T-helper 2 cell treated with Interferon-gamma antibody and Interleukin-4, amounts not matched to agents 5 μg/mL and 100 μg/mL, for 36 hours (primary cell): ENCODE data around the gene PTPRN2.
"Not testable (repeated sequence)": the region's sequence is repeated elsewhere in the genome, so short reads cannot be mapped to it uniquely, and the experiment has no call there.

Source experiments
- DNase-seq: peaks from one replicate; pipeline ENCODE4 v3.0.0; 2021; ENCODE audit warnings: low spot score
- H3K27ac Mint-ChIP-seq: one replicate; pipeline ENCODE4 v1.8.0; 2021; ENCODE audit warnings: mild to moderate bottlenecking, mixed read lengths
- H3K27me3 Mint-ChIP-seq: one replicate; pipeline ENCODE4 v1.8.0; 2021; ENCODE audit warnings: low read depth, mixed read lengths
- H3K36me3 Mint-ChIP-seq: one replicate; pipeline ENCODE4 v1.8.0; 2021; ENCODE audit warnings: low read depth, mixed read lengths
- H3K4me1 Mint-ChIP-seq: one replicate; pipeline ENCODE4 v1.8.0; 2021; ENCODE audit warnings: low read depth, mixed read lengths
- H3K4me3 Mint-ChIP-seq: one replicate; pipeline ENCODE4 v1.8.0; 2022; ENCODE audit warnings: mild to moderate bottlenecking, moderate library complexity, mixed read lengths
- H3K9me3 Mint-ChIP-seq: one replicate; pipeline ENCODE4 v1.8.0; 2021; ENCODE audit warnings: mixed read lengths

PTPRN2 gene

GRCh38 chr7:157901816-157902610 is 685.6 kb downstream of the PTPRN2 start:
- H3K27ac Mint-ChIP-seq, DNase-seq, H3K4me1 Mint-ChIP-seq, H3K9me3 Mint-ChIP-seq, H3K36me3 Mint-ChIP-seq, H3K27me3 Mint-ChIP-seq, H3K4me3 Mint-ChIP-seq: not testable (repeated sequence)

GRCh38 chr7:157901166-157901565 is 686.5 kb downstream of the PTPRN2 start:
- H3K9me3 Mint-ChIP-seq, result no peaks in the 10 kb centered on the region
- H3K4me3 Mint-ChIP-seq, result no peak overlapping the region
- no peak for DNase-seq
- no peaks in the 10 kb centered on the region for H3K4me1 Mint-ChIP-seq
- H3K36me3 Mint-ChIP-seq, result no peaks in the 10 kb centered on the region
- no peak overlapping the region for H3K27ac Mint-ChIP-seq
- no peaks in the 10 kb centered on the region for H3K27me3 Mint-ChIP-seq

GRCh38 chr7:157900556-157900955 is 687.1 kb downstream of the PTPRN2 start:
- DNase-seq, result no peak
- H3K36me3 Mint-ChIP-seq, result no peaks in the 10 kb centered on the region
- H3K27me3 Mint-ChIP-seq, result no peaks in the 10 kb centered on the region
- no peak overlapping the region for H3K27ac Mint-ChIP-seq
- no peaks in the 10 kb centered on the region for H3K9me3 Mint-ChIP-seq
- no peaks in the 10 kb centered on the region for H3K4me1 Mint-ChIP-seq
- no peak overlapping the region for H3K4me3 Mint-ChIP-seq

GRCh38 chr7:157900011-157900410 is 687.6 kb downstream of the PTPRN2 start:
- Mint-ChIP-seq H3K27ac (no peak overlapping the region), H3K27me3 (no peaks in the 10 kb centered on the region), H3K4me1 (no peaks in the 10 kb centered on the region), H3K36me3 (no peaks in the 10 kb centered on the region), H3K4me3 (no peak overlapping the region), H3K9me3 (no peaks in the 10 kb centered on the region)
- DNase-seq, result no peak

- no peaks in the 10 kb centered on the region for H3K4me1 Mint-ChIP-seq
- no peaks in the 10 kb centered on the region for H3K27me3 Mint-ChIP-seq
- no peak overlapping the region for H3K27ac Mint-ChIP-seq
- H3K4me3 Mint-ChIP-seq, result no peak overlapping the region
- no peak for DNase-seq
- H3K36me3 Mint-ChIP-seq, result no peaks in the 10 kb centered on the region
- no peaks in the 10 kb centered on the region for H3K9me3 Mint-ChIP-seq
These were observed 688.7 kb downstream of the PTPRN2 start for GRCh38 chr7:157898802-157899505.

GRCh38 chr7:157898261-157898660 is 689.4 kb downstream of the PTPRN2 start:
- H3K4me1 Mint-ChIP-seq, result no peaks in the 10 kb centered on the region
- no peak overlapping the region for H3K27ac Mint-ChIP-seq
- H3K9me3 Mint-ChIP-seq, result no peaks in the 10 kb centered on the region
- no peaks in the 10 kb centered on the region for H3K27me3 Mint-ChIP-seq
- H3K4me3 Mint-ChIP-seq, result no peak overlapping the region
- DNase-seq, result no peak
- no peaks in the 10 kb centered on the region for H3K36me3 Mint-ChIP-seq

GRCh38 chr7:157897681-157898080 is 689.9 kb downstream of the PTPRN2 start:
- Mint-ChIP-seq H3K4me3 (no peak overlapping the region), H3K9me3 (no peaks in the 10 kb centered on the region), H3K27ac (no peak overlapping the region), H3K36me3 (no peaks in the 10 kb centered on the region), H3K27me3 (no peaks in the 10 kb centered on the region), H3K4me1 (no peaks in the 10 kb centered on the region)
- no peak for DNase-seq

- H3K9me3 Mint-ChIP-seq, result no peaks in the 10 kb centered on the region
- no peak overlapping the region for H3K4me3 Mint-ChIP-seq
- no peaks in the 10 kb centered on the region for H3K4me1 Mint-ChIP-seq
- H3K36me3 Mint-ChIP-seq, result no peaks in the 10 kb centered on the region
- H3K27me3 Mint-ChIP-seq, result no peaks in the 10 kb centered on the region
- H3K27ac Mint-ChIP-seq, result no peak overlapping the region
- no peak for DNase-seq
These were observed 690.7 kb downstream of the PTPRN2 start for GRCh38 chr7:157896774-157897555.

- H3K27ac Mint-ChIP-seq, H3K36me3 Mint-ChIP-seq, DNase-seq, H3K9me3 Mint-ChIP-seq, H3K4me1 Mint-ChIP-seq, H3K27me3 Mint-ChIP-seq, H3K4me3 Mint-ChIP-seq: not testable (repeated sequence)
These were observed 691.3 kb downstream of the PTPRN2 start for GRCh38 chr7:157896376-157896675.

- Mint-ChIP-seq H3K4me1 (peaks cover 6% of the 10 kb centered on the region), H3K36me3 (no peaks in the 10 kb centered on the region), H3K27me3 (no peaks in the 10 kb centered on the region), H3K4me3 (no peak overlapping the region), H3K9me3 (no peaks in the 10 kb centered on the region), H3K27ac (no peak overlapping the region)
- no peak for DNase-seq
These were observed 691.9 kb downstream of the PTPRN2 start for GRCh38 chr7:157895520-157896375.

GRCh38 chr7:157895098-157895497 is 692.5 kb downstream of the PTPRN2 start:
- H3K4me3 Mint-ChIP-seq, DNase-seq, H3K27ac Mint-ChIP-seq, H3K9me3 Mint-ChIP-seq, H3K4me1 Mint-ChIP-seq, H3K27me3 Mint-ChIP-seq, H3K36me3 Mint-ChIP-seq: not testable (repeated sequence)

- DNase-seq, result no peak
- no peak overlapping the region for H3K27ac Mint-ChIP-seq
- no peaks in the 10 kb centered on the region for H3K9me3 Mint-ChIP-seq
- peaks cover 6% of the 10 kb centered on the region for H3K4me1 Mint-ChIP-seq
- no peaks in the 10 kb centered on the region for H3K27me3 Mint-ChIP-seq
- H3K36me3 Mint-ChIP-seq, result no peaks in the 10 kb centered on the region
- no peak overlapping the region for H3K4me3 Mint-ChIP-seq
These were observed 694.0 kb downstream of the PTPRN2 start for GRCh38 chr7:157893535-157894044.

- H3K36me3 Mint-ChIP-seq, result no peaks in the 10 kb centered on the region
- no peaks in the 10 kb centered on the region for H3K9me3 Mint-ChIP-seq
- no peak for DNase-seq
- no peaks in the 10 kb centered on the region for H3K27me3 Mint-ChIP-seq
- peaks cover 6% of the 10 kb centered on the region for H3K4me1 Mint-ChIP-seq
- no peak overlapping the region for H3K4me3 Mint-ChIP-seq
- no peak overlapping the region for H3K27ac Mint-ChIP-seq
These were observed 694.7 kb downstream of the PTPRN2 start for GRCh38 chr7:157892751-157893523.
